NCI-H2029 treated with DMSO at 0.1 percent for 48 hours (cell line): ENCODE results near the gene ANKS1A.
A peak's percentile ranks its signal among the peaks of the same experiment; 100 is the strongest.

Experiments used
- DNase-seq: peaks from one replicate; lab custom pipeline; 2025; lab: John Stamatoyannopoulos, UW

ANKS1A gene

DNA sequence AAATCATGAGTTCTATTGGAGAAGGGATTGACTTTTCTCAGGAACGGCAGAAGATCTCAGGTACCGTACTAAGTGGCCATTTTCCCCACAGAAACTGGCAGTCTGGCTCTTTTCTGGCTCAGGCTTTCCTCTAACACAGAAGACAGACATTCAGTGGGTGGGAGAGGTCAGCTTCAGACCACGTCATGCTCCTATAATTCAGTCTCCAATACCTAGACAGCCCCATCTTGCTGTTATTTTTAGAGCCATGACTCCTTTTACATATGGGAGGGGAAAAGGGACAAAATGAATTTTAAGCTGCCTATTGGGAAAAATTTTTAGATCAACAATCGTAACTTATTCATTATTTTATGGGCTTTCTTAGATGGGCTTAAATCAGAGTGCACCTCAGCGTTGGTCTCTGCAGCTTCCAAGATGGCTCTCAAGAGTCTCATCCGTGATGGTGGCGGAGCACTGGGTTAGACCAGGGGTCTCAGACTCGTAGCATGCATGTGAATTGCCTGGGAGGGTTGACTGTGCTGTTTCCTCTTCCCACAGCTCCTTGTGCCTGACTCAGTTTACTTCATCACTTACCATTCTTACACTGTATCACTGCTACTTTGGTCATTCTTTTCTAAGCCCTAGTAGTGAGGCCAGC, 165.2 kb downstream of the ANKS1A start:
- DNase-seq, result no peak

DNA sequence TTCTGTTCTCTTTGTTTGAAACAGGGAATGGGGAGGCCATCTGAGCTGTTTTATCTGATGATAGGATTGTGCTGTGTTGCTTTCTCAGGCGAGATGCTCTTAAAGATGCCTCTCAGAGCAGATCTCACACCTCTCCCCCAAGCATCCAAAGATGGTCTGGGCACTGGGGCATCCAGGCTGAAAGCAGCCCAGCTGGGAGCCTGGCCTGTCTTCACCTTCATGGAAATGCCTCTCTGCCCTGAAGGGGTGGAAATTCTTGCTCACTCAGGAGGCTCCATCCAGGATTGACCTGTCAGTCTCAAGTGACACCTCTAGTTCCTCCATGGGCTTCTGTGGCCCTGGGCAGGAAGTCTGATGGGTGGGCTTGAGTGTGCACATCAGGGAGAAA, 165.7 kb downstream of the ANKS1A start:
- DNase-seq, result no peak

DNA sequence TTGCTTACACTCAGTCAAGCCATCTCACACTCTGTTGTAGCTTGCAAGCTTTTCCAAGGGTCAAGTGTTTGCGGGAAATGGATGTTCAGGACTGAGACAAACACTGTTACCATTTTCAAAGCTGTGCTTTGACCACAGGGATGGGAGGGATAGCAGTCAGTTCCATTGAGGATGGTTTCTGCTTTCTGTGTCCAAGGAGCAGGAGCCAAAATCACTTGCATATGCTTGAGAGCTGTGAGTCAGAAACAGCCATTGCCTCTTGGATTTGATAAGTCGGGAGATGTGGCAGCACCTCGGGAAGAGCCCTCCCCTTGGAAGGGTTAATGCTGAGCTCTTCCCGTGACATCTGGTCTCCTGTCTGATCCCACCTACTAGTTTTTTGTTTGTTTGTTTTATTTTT, 166.8 kb downstream of the ANKS1A start:
- no peak for DNase-seq

GRCh38 chr6:35056952-35057351, 167.9 kb downstream of the ANKS1A start:
- no peak for DNase-seq

DNA sequence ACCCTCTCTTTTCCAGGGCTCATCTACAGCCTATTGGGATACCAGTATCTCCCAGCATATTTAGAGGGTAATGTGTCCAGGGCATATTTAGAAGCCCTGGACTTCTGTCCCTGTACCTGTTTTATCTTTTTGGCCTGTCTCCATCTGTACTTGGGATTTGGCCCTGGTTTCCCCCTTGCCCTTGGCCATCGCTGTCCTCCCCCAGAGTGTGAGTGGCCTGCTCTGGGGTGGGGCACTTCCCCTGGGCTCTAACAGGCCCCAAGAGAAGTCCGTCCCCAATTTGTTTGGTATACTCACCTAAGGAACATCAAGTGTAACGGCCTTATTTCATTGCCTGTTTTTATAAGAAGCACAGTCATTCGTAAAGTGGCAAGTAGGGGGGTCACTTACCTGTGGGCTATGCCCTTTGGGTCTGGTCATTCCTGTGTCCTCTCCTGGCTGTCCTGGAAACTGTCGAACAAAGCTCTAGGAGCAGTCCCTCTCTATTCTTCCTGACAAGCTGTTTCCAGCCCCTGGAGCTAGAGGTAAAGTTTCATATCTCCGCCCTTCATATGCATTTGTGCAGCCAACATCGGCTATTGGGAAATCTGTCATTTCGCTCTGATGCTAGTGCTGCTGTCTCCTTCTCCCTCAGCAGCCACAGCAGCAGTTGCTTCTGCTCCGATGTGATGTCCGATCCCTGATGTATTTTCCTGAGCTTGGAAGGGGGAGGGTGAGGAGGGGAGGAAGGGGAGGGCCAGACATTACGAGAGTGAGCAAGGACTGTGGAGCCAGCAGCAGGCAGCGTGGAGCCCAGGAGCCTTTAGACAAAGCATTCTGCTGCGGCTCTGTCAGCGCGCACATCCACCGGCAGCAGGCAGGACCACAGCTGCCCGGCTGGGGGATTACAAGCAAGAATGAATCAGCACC, 168.6 kb downstream of the ANKS1A start:
- no peak for DNase-seq

DNA sequence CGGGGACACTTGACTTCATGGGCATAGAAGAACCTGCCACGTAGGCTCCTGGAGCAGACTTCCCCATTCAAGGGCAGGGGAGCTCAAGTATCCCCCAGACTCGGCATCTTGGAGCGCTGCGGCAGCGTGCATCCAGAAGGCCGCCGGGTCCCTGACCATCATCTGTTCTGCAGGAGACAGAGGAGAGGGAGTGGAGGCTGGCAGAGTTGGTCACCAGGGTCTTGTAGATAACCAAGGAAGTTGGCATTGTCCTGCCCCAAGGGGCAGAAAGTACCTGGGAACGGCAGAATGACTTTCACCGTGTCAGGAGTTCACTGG, 169.3 kb downstream of the ANKS1A start:
- DNase-seq, result no peak

DNA sequence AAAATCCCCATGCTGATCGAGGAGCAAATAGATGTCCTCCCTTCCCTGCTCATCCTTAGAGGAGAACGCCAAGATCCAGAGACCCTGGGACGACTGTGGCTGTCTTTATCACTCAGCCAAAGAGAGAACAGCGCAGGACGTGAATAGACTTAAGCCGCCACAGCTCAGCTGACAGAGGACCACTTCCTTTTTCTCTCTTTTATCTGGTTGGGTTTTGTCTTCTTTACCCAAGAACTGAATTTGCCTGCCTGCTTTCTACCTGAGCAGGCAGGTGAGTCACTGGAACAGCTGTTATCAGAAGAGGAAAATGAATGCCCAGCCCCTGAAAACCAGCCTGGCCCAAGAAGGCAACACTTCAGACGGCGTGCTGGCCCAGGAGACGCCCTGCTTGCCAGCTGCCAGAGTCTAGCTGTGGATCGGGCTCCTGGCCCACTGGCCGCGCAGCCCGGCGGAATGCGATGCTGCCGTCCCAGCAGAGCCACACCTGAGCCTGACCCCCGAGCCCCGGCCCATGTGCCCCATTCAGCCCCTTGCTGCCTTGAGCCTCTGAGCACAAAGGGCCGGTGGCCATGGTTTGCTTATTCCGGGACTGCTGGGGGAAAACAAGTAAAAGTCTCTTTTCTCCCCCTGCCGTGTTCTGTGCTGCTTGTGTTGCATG, 169.9 kb downstream of the ANKS1A start:
- DNase-seq, result no peak

DNA sequence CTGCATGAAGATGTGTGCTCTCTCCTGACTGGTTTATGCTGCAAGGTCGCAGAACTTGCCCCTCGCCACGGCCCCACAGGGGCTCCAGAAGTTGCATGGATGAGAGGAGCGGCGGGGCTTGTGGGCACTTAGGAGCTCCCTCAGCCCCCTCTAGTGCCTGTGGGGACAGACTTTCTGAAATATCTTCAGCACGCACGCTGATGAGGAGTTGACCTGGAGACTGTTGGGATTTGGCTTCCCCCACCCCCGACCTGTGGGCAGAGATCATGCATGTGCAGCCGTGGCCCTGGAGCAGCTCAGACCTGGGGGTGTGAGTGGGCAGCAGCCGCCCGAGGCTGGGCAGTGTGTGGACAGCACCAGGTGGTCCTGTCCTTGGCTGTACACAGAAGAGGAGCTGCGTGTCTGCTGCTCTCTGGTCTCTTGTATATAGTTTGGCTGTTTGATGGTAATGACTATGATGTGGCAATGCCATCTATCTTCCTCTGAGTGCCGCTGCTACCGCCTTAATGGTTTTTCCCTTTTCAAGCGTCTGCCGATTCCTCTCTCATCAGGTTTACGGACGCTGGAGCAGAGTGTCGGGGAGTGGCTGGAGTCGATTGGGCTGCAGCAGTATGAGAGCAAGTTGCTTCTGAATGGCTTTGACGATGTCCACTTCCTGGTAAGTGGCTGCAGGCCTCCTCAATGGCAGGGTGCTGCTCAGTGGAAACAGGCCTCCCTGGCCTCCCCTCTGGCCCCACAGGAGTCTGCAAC, 170.7 kb downstream of the ANKS1A start:
- no peak for DNase-seq

GRCh38 chr6:35061102-35061615, 172.1 kb downstream of the ANKS1A start:
- DNase-seq, result no peak

- DNase-seq, result no peak
These were observed 172.8 kb downstream of the ANKS1A start for GRCh38 chr6:35061651-35062410.

GRCh38 chr6:35062676-35063574, 173.9 kb downstream of the ANKS1A start:
- no peak for DNase-seq

DNA sequence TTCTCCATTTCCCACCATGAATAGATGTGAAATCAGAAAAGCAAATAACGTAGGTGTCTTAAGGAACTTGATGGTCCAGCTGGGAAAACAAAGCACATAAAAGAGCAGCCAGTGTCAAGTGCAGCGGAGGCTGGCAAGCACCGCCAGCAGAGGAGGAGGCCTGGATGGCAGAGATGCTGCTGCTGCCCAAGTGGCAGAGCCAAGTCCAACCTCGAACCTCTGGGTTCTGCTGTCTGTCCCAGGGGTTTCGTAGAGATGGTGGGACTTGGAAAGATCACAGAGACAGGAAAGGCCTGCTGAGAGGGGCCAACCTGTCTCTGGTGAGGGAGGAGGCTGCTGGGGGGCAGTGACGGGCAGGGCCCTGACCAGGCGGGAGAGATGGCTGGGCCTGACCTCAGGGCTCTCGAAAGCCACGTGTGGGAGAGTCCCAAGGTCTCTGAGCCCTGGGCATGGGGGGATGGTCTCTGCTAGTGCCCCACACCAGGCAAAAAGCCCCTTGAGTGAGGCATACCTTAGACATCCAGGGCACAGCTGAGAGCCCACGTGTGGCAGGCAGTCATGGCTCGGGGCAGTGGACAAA, 174.7 kb downstream of the ANKS1A start:
- DNase-seq, result peak; percentile 55

GRCh38 chr6:35064290-35064689, 175.2 kb downstream of the ANKS1A start:
- DNase-seq, result no peak

GRCh38 chr6:35064757-35065440, 175.8 kb downstream of the ANKS1A start:
- DNase-seq, result no peak

DNA sequence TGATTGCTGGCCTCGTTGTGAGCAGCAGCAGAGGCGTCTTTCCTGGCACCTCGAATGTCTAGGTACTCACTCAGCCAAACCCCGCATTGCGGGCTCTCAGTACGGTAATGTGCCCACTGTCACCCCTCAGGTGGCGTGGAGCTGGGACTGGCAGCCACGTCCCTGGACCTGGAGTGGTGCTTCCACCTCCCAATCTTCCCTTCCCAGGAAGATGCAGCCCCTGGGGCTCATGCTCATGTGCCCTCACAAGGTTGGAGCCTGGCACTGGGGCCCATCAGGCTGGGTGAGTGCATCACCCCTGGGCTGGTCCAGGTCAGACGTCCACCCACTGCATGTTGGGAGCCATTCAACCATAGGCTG, 176.4 kb downstream of the ANKS1A start:
- DNase-seq, result no peak

- DNase-seq, result no peak
These were observed 176.8 kb downstream of the ANKS1A start for GRCh38 chr6:35065870-35066269.

DNA sequence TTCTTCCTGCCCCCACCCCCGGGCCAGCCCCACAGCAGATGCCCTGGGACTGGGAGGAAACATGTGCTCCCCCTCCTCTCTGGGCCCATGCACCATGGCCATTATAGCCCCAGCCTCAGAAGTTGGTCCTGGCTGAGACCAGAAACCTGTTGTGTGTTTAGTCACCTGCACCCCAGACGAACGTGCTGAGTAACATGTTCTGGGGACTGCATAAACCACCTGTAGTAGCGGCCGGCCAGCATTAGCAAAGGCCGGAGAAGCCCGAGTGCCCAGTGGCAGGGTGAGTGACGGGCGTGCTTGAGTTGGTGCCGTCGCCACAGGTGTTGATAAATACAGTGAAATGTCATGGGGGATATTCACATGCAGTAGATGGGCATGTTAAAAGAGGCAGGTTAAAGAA, 178.2 kb downstream of the ANKS1A start:
- no peak for DNase-seq

- no peak for DNase-seq
These were observed 179.2 kb downstream of the ANKS1A start for GRCh38 chr6:35068206-35068605.

DNA sequence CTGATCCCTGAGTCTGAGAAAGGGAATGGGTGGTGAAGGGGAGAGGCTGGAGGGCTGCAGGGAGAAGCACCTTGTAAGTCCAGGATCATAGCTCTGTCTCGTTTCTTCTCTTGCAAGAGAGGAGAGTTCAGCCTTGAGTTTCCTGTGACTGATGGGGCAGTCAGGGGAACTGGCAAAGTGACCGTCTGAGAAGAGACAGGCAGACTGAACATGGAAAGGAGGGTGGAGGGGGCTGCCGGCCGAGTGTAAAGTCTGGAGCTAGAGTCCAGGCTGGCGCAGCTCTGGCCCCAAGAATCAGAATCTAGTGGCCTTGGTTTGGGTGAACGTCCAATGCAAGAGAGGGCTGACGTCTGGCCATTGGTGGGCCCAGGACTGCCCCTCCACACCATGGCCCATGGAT, 179.6 kb downstream of the ANKS1A start:
- no peak for DNase-seq

GRCh38 chr6:35069262-35069661, 180.2 kb downstream of the ANKS1A start:
- no peak for DNase-seq
